ENCODE measurements around the gene KSR1.

- TF ChIP-seq CTCF (IDR thresholded peaks at IDR 0.05): no peak
- no peak for TF ChIP-seq POLR2A (IDR thresholded peaks at IDR 0.05)
Observed at GRCh38 chr17:27546624-27547300, 90.5 kb downstream of the KSR1 start.
